SU-DHL-6 (cell line): ENCODE results near the gene SRRM4.

ENCODE experiments used
- CTCF ChIP-seq: fragments of 200-600 bp; sonication (generic); IDR thresholded peaks from one replicate; pipeline ENCODE4 v1.5.1; 2017; ENCODE audit warnings: antibody characterized with exemption, mild to moderate bottlenecking, low read length, moderate library complexity; ENCODE audit not compliant: insufficient read depth, poor library complexity, severe bottlenecking
- EZH2phosphoT487 ChIP-seq: fragments of 200-600 bp; sonication (generic), shearing (Covaris generic); conservative IDR thresholded peaks from 2 replicates; pipeline ENCODE4 v1.6.1; 2018; ENCODE audit warnings: mild to moderate bottlenecking, antibody characterized with exemption, low read length, moderate library complexity, mixed read lengths

- TF ChIP-seq CTCF, result no peak
- TF ChIP-seq EZH2phosphoT487, result no peak
Observed at GRCh38 chr12:119113496-119113986, 132.2 kb downstream of the SRRM4 start.
